Ishikawa (cell line): ENCODE measurements around the gene COL3A1.

Experiments used
- NFIC ChIP-seq: IDR thresholded peaks from 2 replicates; pipeline ENCODE4 v1.6.1; 2012
- TAF1 ChIP-seq: IDR thresholded peaks from 2 replicates; pipeline ENCODE4 v1.6.1; 2012; ENCODE audit warnings: low read depth, mild to moderate bottlenecking

- no peak for TF ChIP-seq TAF1
- no peak for TF ChIP-seq NFIC
Measured at GRCh38 chr2:189015359-189015758, 41.2 kb downstream of the COL3A1 start.
